H9 (cell line): ENCODE data around the gene TMTC1. TPM values are rescaled to one million over a fixed set of nuclear protein-coding genes. Genes with fewer than 3 reads are reported as not detected.

ENCODE experiments used
- DNase-seq: peaks from one replicate; pipeline ENCODE4 v3.0.0-alpha.2; 2017
- H2AFZ ChIP-seq: one replicate; pipeline ENCODE4 v1.6.1; 2013; ENCODE audit warnings: mild to moderate bottlenecking, low read length, control low read depth, moderate library complexity
- H2AK5ac ChIP-seq: 2 replicates; pipeline ENCODE4 v1.6.1; 2013; ENCODE audit warnings: low read length, control low read depth, mixed read lengths; ENCODE audit not compliant: insufficient read length
- H2BK120ac ChIP-seq: one replicate; pipeline ENCODE4 v1.6.1; 2013; ENCODE audit warnings: low read depth, mild to moderate bottlenecking, low read length, control low read depth, inconsistent platforms; ENCODE audit not compliant: poor library complexity, severe bottlenecking
- H2BK12ac ChIP-seq: 2 replicates; pipeline ENCODE4 v1.6.1; 2013; ENCODE audit warnings: low read length, control low read depth, mixed read lengths, low read depth; ENCODE audit not compliant: insufficient read length
- H2BK15ac ChIP-seq: 2 replicates; pipeline ENCODE4 v1.6.1; 2013; ENCODE audit warnings: low read depth, low read length, control low read depth
- H2BK20ac ChIP-seq: one replicate; pipeline ENCODE4 v1.6.1; 2013; ENCODE audit warnings: low read depth, mild to moderate bottlenecking, low read length, control low read depth, inconsistent platforms; ENCODE audit not compliant: poor library complexity, severe bottlenecking
- H2BK5ac ChIP-seq: 2 replicates; pipeline ENCODE4 v1.6.1; 2013; ENCODE audit warnings: low read length, control low read depth, mixed read lengths; ENCODE audit not compliant: insufficient read length
- H3K14ac ChIP-seq: 2 replicates; pipeline ENCODE4 v1.6.1; 2013; ENCODE audit warnings: low read length, control low read depth; ENCODE audit not compliant: insufficient read depth
- H3K18ac ChIP-seq: 2 replicates; pipeline ENCODE4 v1.6.1; 2013; ENCODE audit warnings: low read depth, mild to moderate bottlenecking, mixed read lengths, low read length, control low read depth; ENCODE audit not compliant: insufficient read length
- H3K23ac ChIP-seq: 2 replicates; pipeline ENCODE4 v1.6.1; 2013; ENCODE audit warnings: low read length, control low read depth, mixed read lengths, low read depth; ENCODE audit not compliant: insufficient read length
- H3K23me2 ChIP-seq: 2 replicates; pipeline ENCODE4 v1.6.1; 2013; ENCODE audit warnings: low read depth, mild to moderate bottlenecking, mixed read lengths, low read length, control low read depth; ENCODE audit not compliant: insufficient read length, poor library complexity, severe bottlenecking
- H3K27ac ChIP-seq: 2 replicates; pipeline ENCODE4 v1.5.1; 2013; ENCODE audit warnings: low read length, control low read depth, mixed read lengths, low read depth; ENCODE audit not compliant: insufficient read length
- H3K27me3 ChIP-seq: 2 replicates; pipeline ENCODE4 v1.6.1; 2013; ENCODE audit warnings: low read length, control low read depth, inconsistent platforms; ENCODE audit not compliant: insufficient read depth
- H3K4ac ChIP-seq: 2 replicates; pipeline ENCODE4 v1.6.1; 2013; ENCODE audit warnings: low read depth, mild to moderate bottlenecking, control low read depth, inconsistent platforms, low read length, moderate library complexity
- H3K4me1 ChIP-seq: 2 replicates; pipeline ENCODE4 v1.6.1; 2013; ENCODE audit warnings: low read length, control low read depth, inconsistent platforms; ENCODE audit not compliant: insufficient read depth
- H3K4me2 ChIP-seq: 2 replicates; pipeline ENCODE4 v1.6.1; 2013; ENCODE audit warnings: low read length, control low read depth, mixed read lengths; ENCODE audit not compliant: insufficient read length, insufficient read depth
- H3K56ac ChIP-seq: 2 replicates; pipeline ENCODE4 v1.6.1; 2013; ENCODE audit warnings: low read depth, mild to moderate bottlenecking, mixed read lengths, low read length, control low read depth; ENCODE audit not compliant: insufficient read length
- H3K79me1 ChIP-seq: 2 replicates; pipeline ENCODE4 v1.6.1; 2013; ENCODE audit warnings: low read depth, mild to moderate bottlenecking, moderate library complexity, low read length, control low read depth, inconsistent platforms; ENCODE audit not compliant: insufficient read depth, poor library complexity, severe bottlenecking
- H3K79me2 ChIP-seq: 2 replicates; pipeline ENCODE4 v1.6.1; 2013; ENCODE audit warnings: low read length, control low read depth, inconsistent platforms; ENCODE audit not compliant: insufficient read depth
- H3K9ac ChIP-seq: 2 replicates; pipeline ENCODE4 v1.6.1; 2013; ENCODE audit warnings: low read length, control low read depth, mixed read lengths; ENCODE audit not compliant: insufficient read length; ENCODE audit errors: extremely low read depth
- H3K9me3 ChIP-seq: one replicate; pipeline ENCODE4 v1.6.1; 2013; ENCODE audit warnings: low read depth, low read length, inconsistent platforms; ENCODE audit not compliant: control insufficient read depth
- H3T11ph ChIP-seq: one replicate; pipeline ENCODE4 v1.6.1; 2013; ENCODE audit warnings: mild to moderate bottlenecking, low read length, control low read depth, inconsistent platforms
- H4K20me1 ChIP-seq: one replicate; pipeline ENCODE4 v1.6.1; 2013; ENCODE audit not compliant: control insufficient read depth, insufficient read length, insufficient read depth
- H4K5ac ChIP-seq: 2 replicates; pipeline ENCODE4 v1.6.1; 2013; ENCODE audit warnings: low read depth, mild to moderate bottlenecking, mixed read lengths, low read length, control low read depth; ENCODE audit not compliant: insufficient read length
- H4K8ac ChIP-seq: replicated peaks from 2 replicates; pipeline ENCODE4 v1.6.1; 2013; ENCODE audit warnings: low read length, control low read depth, mixed read lengths, low read depth; ENCODE audit not compliant: insufficient read length
- H4K91ac ChIP-seq: 2 replicates; pipeline ENCODE4 v1.6.1; 2013; ENCODE audit warnings: low read depth, mild to moderate bottlenecking, moderate library complexity, mixed read lengths, low read length, control low read depth; ENCODE audit not compliant: insufficient read length
- H3K27ac Mint-ChIP-seq, 3 experiments: 2 replicates in 2 of 3; 3 replicates in 1 of 3; pipeline ENCODE4 v1.8.0; 2020 to 2021; ENCODE audit warnings: mixed read lengths in 3 of 3, mild to moderate bottlenecking in 1 of 3, moderate library complexity in 1 of 3
- H3K27me3 Mint-ChIP-seq: 2 replicates; pipeline ENCODE4 v1.8.0; 2021; ENCODE audit warnings: low read depth, mild to moderate bottlenecking, moderate library complexity, mixed read lengths
- H3K36me3 Mint-ChIP-seq, 3 experiments: 2 replicates in 2 of 3; 3 replicates in 1 of 3; pipeline ENCODE4 v1.8.0; 2020 to 2021; ENCODE audit warnings: low read depth in 3 of 3, mixed read lengths in 3 of 3; ENCODE audit not compliant: insufficient read depth in 1 of 3
- H3K4me1 Mint-ChIP-seq, 2 experiments: 2 replicates each; pipeline ENCODE4 v1.8.0; 2020; ENCODE audit warnings: mixed read lengths in 2 of 2
- H3K4me3 Mint-ChIP-seq, 2 experiments: 2 replicates in 1 of 2; 3 replicates in 1 of 2; pipeline ENCODE4 v1.8.0; 2020 to 2021; ENCODE audit warnings: mild to moderate bottlenecking in 2 of 2, mixed read lengths in 2 of 2, moderate library complexity in 1 of 2
- H3K9me3 Mint-ChIP-seq, 2 experiments: 2 replicates in 1 of 2; 3 replicates in 1 of 2; pipeline ENCODE4 v1.8.0; 2020; ENCODE audit warnings: mild to moderate bottlenecking in 2 of 2, mixed read lengths in 2 of 2, moderate library complexity in 1 of 2
- WGBS: extraction: QIAGEN DNeasy Blood & Tissue Kit; methylation state at CpG from one replicate; pipeline ENCODE4 v1.1.7; 2013; ENCODE audit warnings: missing lambda C conversion rate, low lambda C conversion rate, mixed read lengths; ENCODE audit not compliant: insufficient read length; ENCODE audit errors: extremely low coverage; 5-methylcytosine and 5-hydroxymethylcytosine counted together
- total RNA-seq: library from RNA; stranded (reverse); gene quantifications from 2 replicates; pipeline ENCODE4 v1.2.1, GENCODE V29; 2021
- TF ChIP-seq, protein P1 (sequence below): fragments of 200-600 bp; sonication (generic); conservative IDR thresholded peaks from 3 replicates; pipeline ENCODE4 v1.8.0; 2021; ENCODE audit warnings: antibody characterized with exemption, mild to moderate bottlenecking

TMTC1 gene
- total RNA-seq, 1 experiment from 2014 or later = 16.1 TPM

DNA sequence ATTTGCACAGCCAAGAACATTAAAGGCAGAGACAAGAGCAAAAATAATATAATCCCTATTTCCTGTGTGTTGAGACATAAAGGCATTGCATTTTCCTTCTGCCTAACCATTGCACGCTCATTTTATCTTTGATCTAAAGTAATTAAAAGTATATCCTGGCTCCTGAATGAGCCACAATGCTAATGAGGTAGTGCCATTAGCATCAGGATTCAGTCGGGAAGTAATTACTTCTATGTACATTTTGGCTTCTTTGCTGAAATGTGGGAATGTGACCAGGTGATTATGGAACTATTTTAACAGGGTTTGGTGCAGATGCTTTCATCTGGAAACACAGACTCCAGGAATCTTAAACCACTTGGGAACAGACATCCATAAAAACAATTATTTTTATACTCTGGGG lies 77.4 kb downstream of the TMTC1 start:
- Histone ChIP-seq H3K23ac (no peak overlapping the region), H4K8ac (no peak overlapping the region), H2BK5ac (no peak overlapping the region), H3K18ac (no peak overlapping the region), H4K91ac (no peak overlapping the region), H4K20me1 (no peaks in the 10 kb centered on the region), H3K27me3 (no peaks in the 10 kb centered on the region), H3K79me1 (no peaks in the 10 kb centered on the region), H2BK15ac (no peak overlapping the region), H3K23me2 (no peaks in the 10 kb centered on the region), H2BK120ac (no peak overlapping the region), H3K9ac (no peak overlapping the region), H3K14ac (no peak overlapping the region), H3K56ac (no peak overlapping the region), H4K5ac (no peak overlapping the region), H2AK5ac (no peak overlapping the region), H3K4ac (no peak overlapping the region), H3K4me2 (no peak overlapping the region), H2AFZ (no peak overlapping the region), H3K9me3 (no peaks in the 10 kb centered on the region), H2BK12ac (no peak overlapping the region), H2BK20ac (no peak overlapping the region), H3K4me1 (0 out of 2 replicates have a peak, but pooled peaks cover 2% of the 10 kb centered on the region), H3T11ph (no peak overlapping the region), H3K79me2 (no peaks in the 10 kb centered on the region), H3K27ac (no peak overlapping the region)
- Mint-ChIP-seq H3K4me1 (peaks cover 17 to 34% of the 10 kb centered on the region in 2 experiments), H3K27me3 (no peaks in the 10 kb centered on the region), H3K36me3 (peaks cover 0 to 2% (median 0%) of the 10 kb centered on the region in 3 experiments; a peak in 2 of 7 replicates), H3K4me3 (no peak overlapping the region), H3K9me3 (no peaks in the 10 kb centered on the region), H3K27ac (0 out of 7 replicates have a peak overlapping the region, but pooled peaks of 1 of the 3 experiments have one; percentile 47)
- TF ChIP-seq, protein P1, sequence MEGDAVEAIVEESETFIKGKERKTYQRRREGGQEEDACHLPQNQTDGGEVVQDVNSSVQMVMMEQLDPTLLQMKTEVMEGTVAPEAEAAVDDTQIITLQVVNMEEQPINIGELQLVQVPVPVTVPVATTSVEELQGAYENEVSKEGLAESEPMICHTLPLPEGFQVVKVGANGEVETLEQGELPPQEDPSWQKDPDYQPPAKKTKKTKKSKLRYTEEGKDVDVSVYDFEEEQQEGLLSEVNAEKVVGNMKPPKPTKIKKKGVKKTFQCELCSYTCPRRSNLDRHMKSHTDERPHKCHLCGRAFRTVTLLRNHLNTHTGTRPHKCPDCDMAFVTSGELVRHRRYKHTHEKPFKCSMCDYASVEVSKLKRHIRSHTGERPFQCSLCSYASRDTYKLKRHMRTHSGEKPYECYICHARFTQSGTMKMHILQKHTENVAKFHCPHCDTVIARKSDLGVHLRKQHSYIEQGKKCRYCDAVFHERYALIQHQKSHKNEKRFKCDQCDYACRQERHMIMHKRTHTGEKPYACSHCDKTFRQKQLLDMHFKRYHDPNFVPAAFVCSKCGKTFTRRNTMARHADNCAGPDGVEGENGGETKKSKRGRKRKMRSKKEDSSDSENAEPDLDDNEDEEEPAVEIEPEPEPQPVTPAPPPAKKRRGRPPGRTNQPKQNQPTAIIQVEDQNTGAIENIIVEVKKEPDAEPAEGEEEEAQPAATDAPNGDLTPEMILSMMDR = no peak
- no peak for DNase-seq
- no CpG with 5 or more reads among the region's 2 CpGs for WGBS
